DOHH2 (cell line): ENCODE results near the gene DRGX.

Experiments used
- CTCF ChIP-seq: fragments of 200-600 bp; sonication (generic); IDR thresholded peaks from one replicate; pipeline ENCODE4 v1.5.1; 2014; ENCODE audit warnings: antibody characterized with exemption, mild to moderate bottlenecking, low read depth, low read length; ENCODE audit not compliant: poor library complexity, severe bottlenecking
- EZH2phosphoT487 ChIP-seq: fragments of 200-600 bp; sonication (generic); IDR thresholded peaks from 2 replicates; pipeline ENCODE4 v1.6.1; 2017; ENCODE audit warnings: borderline replicate concordance, mild to moderate bottlenecking, antibody characterized with exemption, low read length, moderate library complexity, mixed read lengths

- TF ChIP-seq CTCF (no peak), EZH2phosphoT487 (no peak)
Measured at GRCh38 chr10:49356944-49357343, 38.9 kb downstream of the DRGX start.
